IMR-90 (cell line): ENCODE results near the gene GGTLC2. TPM values are rescaled to one million over a fixed set of nuclear protein-coding genes. Genes with fewer than 3 reads are reported as not detected.

Experiments
- ATAC-seq: fragments of 200-7000 bp; cut with Tn5 transposase; 2 replicates; pipeline ENCODE4 v1.9.1; 2020; ENCODE audit warnings: low read depth, mild to moderate bottlenecking, moderate library complexity
- BruUV-seq: library from RNA; stranded (reverse); fragments of 400-500 nt; replicated peaks from 2 replicates; lab custom pipeline; 2021; lab: Mats Ljungman, UMichigan
- CTCF ChIA-PET: fragments of 300-600 bp; formaldehyde crosslinking; extraction: SDS; loops from one replicate; lab custom pipeline; 2021; ENCODE audit warnings: antibody characterized with exemption; lab: Yijun Ruan, JAX
- POLR2A ChIA-PET: fragments of 300-600 bp; sonication (Branson Sonifier 250); formaldehyde crosslinking; loops from one replicate; lab custom pipeline; 2022; ENCODE audit warnings: antibody characterized with exemption; ENCODE audit not compliant: unreplicated experiment; lab: Charles Lee
- DNase-seq: peaks from one replicate; pipeline ENCODE4 v3.0.0; 2013
- H2AFZ ChIP-seq: replicated peaks from 2 replicates; pipeline ENCODE3; 2013; ENCODE audit warnings: low read length, mild to moderate bottlenecking; ENCODE audit not compliant: poor library complexity
- H2AK5ac ChIP-seq: 2 replicates; pipeline ENCODE4 v1.6.1; 2013; ENCODE audit warnings: low read depth, low read length, inconsistent platforms
- H2AK9ac ChIP-seq: replicated peaks from 2 replicates; pipeline ENCODE3; 2013; ENCODE audit warnings: mild to moderate bottlenecking, low read depth, low read length, moderate library complexity; ENCODE audit not compliant: poor library complexity
- H2BK120ac ChIP-seq: 2 replicates; pipeline ENCODE4 v1.6.1; 2013; ENCODE audit warnings: low read depth, low read length, inconsistent platforms
- H2BK15ac ChIP-seq: 3 replicates; pipeline ENCODE4 v1.6.1; 2013; ENCODE audit warnings: low read depth, low read length, inconsistent platforms
- H2BK20ac ChIP-seq: 2 replicates; pipeline ENCODE4 v1.6.1; 2013; ENCODE audit warnings: low read depth, mild to moderate bottlenecking, inconsistent platforms, low read length, moderate library complexity
- H2BK5ac ChIP-seq: 2 replicates; pipeline ENCODE4 v1.6.1; 2013; ENCODE audit warnings: mild to moderate bottlenecking, low read depth, low read length, inconsistent platforms; ENCODE audit not compliant: poor library complexity, severe bottlenecking
- H3K14ac ChIP-seq: replicated peaks from 2 replicates; pipeline ENCODE4 v1.6.1; 2013; ENCODE audit warnings: low read depth, low read length, inconsistent platforms
- H3K18ac ChIP-seq: 2 replicates; pipeline ENCODE4 v1.6.1; 2013; ENCODE audit warnings: low read depth, low read length, control low read depth
- H3K23ac ChIP-seq: 2 replicates; pipeline ENCODE4 v1.6.1; 2013; ENCODE audit warnings: low read depth, low read length, inconsistent platforms
- H3K27ac ChIP-seq: 2 replicates; pipeline ENCODE4 v1.5.1; 2013; ENCODE audit warnings: mild to moderate bottlenecking, control low read depth, low read length; ENCODE audit not compliant: insufficient read depth
- H3K27me3 ChIP-seq: 2 replicates; pipeline ENCODE4 v1.6.1; 2013; ENCODE audit warnings: low read length; ENCODE audit not compliant: control insufficient read depth, insufficient read depth
- H3K36me3 ChIP-seq: 2 replicates; pipeline ENCODE4 v1.6.1; 2013; ENCODE audit warnings: low read length, mixed read lengths; ENCODE audit not compliant: control insufficient read depth, insufficient read depth
- H3K4ac ChIP-seq: 2 replicates; pipeline ENCODE4 v1.6.1; 2013; ENCODE audit warnings: low read depth, low read length, inconsistent platforms
- H3K4me1 ChIP-seq: 2 replicates; pipeline ENCODE4 v1.6.1; 2013; ENCODE audit warnings: low read length, mixed read lengths; ENCODE audit not compliant: control insufficient read depth, insufficient read depth
- H3K4me2 ChIP-seq: 2 replicates; pipeline ENCODE4 v1.6.1; 2013; ENCODE audit warnings: low read depth, mild to moderate bottlenecking, control low read depth, low read length, moderate library complexity
- H3K4me3 ChIP-seq: 2 replicates; pipeline ENCODE4 v1.5.1; 2013; ENCODE audit warnings: low read depth, mild to moderate bottlenecking, control low read depth, low read length, moderate library complexity; ENCODE audit not compliant: insufficient read depth
- H3K56ac ChIP-seq: 2 replicates; pipeline ENCODE4 v1.6.1; 2013; ENCODE audit warnings: low read length, inconsistent platforms; ENCODE audit not compliant: insufficient read depth; ENCODE audit errors: extremely low read depth
- H3K79me1 ChIP-seq, 2 experiments: 2 replicates each; pipeline ENCODE4 v1.6.1; 2013; ENCODE audit warnings: low read length in 2 of 2, inconsistent platforms in 1 of 2, low read depth in 1 of 2
- H3K9ac ChIP-seq: 2 replicates; pipeline ENCODE4 v1.6.1; 2013; ENCODE audit warnings: low read depth, low read length, control low read depth
- H3K9me1 ChIP-seq: 2 replicates; pipeline ENCODE4 v1.6.1; 2013; ENCODE audit warnings: low read length, inconsistent platforms; ENCODE audit not compliant: insufficient read depth
- H3K9me3 ChIP-seq: 2 replicates; pipeline ENCODE4 v1.6.1; 2013; ENCODE audit warnings: low read length; ENCODE audit not compliant: control insufficient read depth, insufficient read depth
- H4K20me1 ChIP-seq: 2 replicates; pipeline ENCODE4 v1.6.1; 2013; ENCODE audit warnings: low read length, inconsistent platforms; ENCODE audit not compliant: insufficient read depth
- H4K5ac ChIP-seq: 2 replicates; pipeline ENCODE4 v1.6.1; 2013; ENCODE audit warnings: mild to moderate bottlenecking, low read depth, low read length, control low read depth
- H4K8ac ChIP-seq, 2 experiments: 2 replicates each; pipeline ENCODE4 v1.6.1; 2013; ENCODE audit warnings: low read depth in 2 of 2, low read length in 2 of 2, control low read depth in 1 of 2, inconsistent platforms in 1 of 2
- H4K91ac ChIP-seq: 2 replicates; pipeline ENCODE4 v1.6.1; 2013; ENCODE audit warnings: low read depth, low read length, inconsistent platforms; ENCODE audit not compliant: insufficient read depth
- BHLHE40 ChIP-seq: fragments of 150-350 bp; IDR thresholded peaks from 2 replicates; pipeline ENCODE4 v1.6.1; 2016; ENCODE audit warnings: mild to moderate bottlenecking, low read depth, low read length
- CEBPB ChIP-seq: IDR thresholded peaks from 2 replicates; pipeline ENCODE4 v1.6.1; 2012; ENCODE audit warnings: low read depth, low read length, improper control_type of control experiment
- CHD1 ChIP-seq: IDR thresholded peaks from 2 replicates; pipeline ENCODE4 v1.6.1; 2012; ENCODE audit warnings: low read depth, low read length, improper control_type of control experiment
- ELK1 ChIP-seq: fragments of 150-350 bp; IDR thresholded peaks from 2 replicates; pipeline ENCODE4 v1.6.1; 2016; ENCODE audit warnings: low read depth, mild to moderate bottlenecking, low read length, moderate library complexity, borderline replicate concordance
- FOS ChIP-seq: fragments of 150-350 bp; IDR thresholded peaks from 2 replicates; pipeline ENCODE4 v1.6.1; 2016; ENCODE audit warnings: low read depth, low read length
- MAFK ChIP-seq: IDR thresholded peaks from 2 replicates; pipeline ENCODE4 v1.6.1; 2012; ENCODE audit warnings: low read depth, low read length, improper control_type of control experiment
- MAZ ChIP-seq: IDR thresholded peaks from 2 replicates; pipeline ENCODE4 v1.6.1; 2012; ENCODE audit warnings: low read depth, mild to moderate bottlenecking, low read length, improper control_type of control experiment, moderate library complexity, borderline replicate concordance
- NFE2L2 ChIP-seq: fragments of 150-350 bp; IDR thresholded peaks from 2 replicates; pipeline ENCODE4 v1.6.1; 2016; ENCODE audit warnings: low read depth, mild to moderate bottlenecking, low read length
- POLR2A ChIP-seq: IDR thresholded peaks from 2 replicates; pipeline ENCODE4 v1.6.1; 2012; ENCODE audit warnings: mild to moderate bottlenecking, low read depth, low read length
- RAD21 ChIP-seq: IDR thresholded peaks from 2 replicates; pipeline ENCODE4 v1.6.1; 2012; ENCODE audit warnings: low read length, improper control_type of control experiment
- RFX5 ChIP-seq: IDR thresholded peaks from 2 replicates; pipeline ENCODE4 v1.8.0; 2012; ENCODE audit warnings: low read depth, mild to moderate bottlenecking, low read length, moderate library complexity
- SMC3 ChIP-seq: fragments of 150-350 bp; IDR thresholded peaks from 2 replicates; pipeline ENCODE4 v1.6.1; 2016; ENCODE audit warnings: low read depth, mild to moderate bottlenecking, antibody characterized with exemption, low read length, moderate library complexity
- WGBS, 2 experiments: methylation state at CpG; one replicate each; pipeline versions ENCODE4 v1.1.5 to v1.1.7; 2013; ENCODE audit warnings: missing lambda C conversion rate in 2 of 2; ENCODE audit not compliant: insufficient read length in 1 of 2; ENCODE audit errors: extremely low coverage in 2 of 2; 5-methylcytosine and 5-hydroxymethylcytosine counted together
- dilution Hi-C: fragments of 300-500 bp; cut with HindIII; formaldehyde crosslinking; loops from one replicate; pipeline ENCODE4 v1.14.3; 2018; ENCODE audit warnings: low sequenced_read_pairs; ENCODE audit not compliant: unreplicated experiment
- in situ Hi-C: fragments of 300-500 bp; cut with MboI; formaldehyde crosslinking; loops from 3 replicates; pipeline ENCODE4 v1.14.3; 2019; ENCODE audit warnings: low sequenced_read_pairs, inconsistent platforms, mixed read lengths
- intact Hi-C: fragments of 100-400 bp; cut with micrococcal nuclease; formaldehyde crosslinking; loops from 2 replicates; pipeline ENCODE4 v1.10.0; 2022
- polyA plus RNA-seq, 3 experiments: library from polyadenylated mRNA; depleted of rRNA; stranded (reverse); fragments of >200 nt; gene quantifications; 2 replicates each; pipeline ENCODE4 v1.2.3, GENCODE V29; 2012; ENCODE audit warnings: low replicate concordance in 1 of 3
- total RNA-seq: library from RNA; depleted of rRNA; stranded (reverse); fragments of >200 nt; gene quantifications from 2 replicates; pipeline ENCODE4 v1.2.3, GENCODE V29; 2012

Gene GGTLC2
- total and polyA plus RNA-seq, 2 of the 4 experiments (the other 2 are of a cell fraction), result 0.09 TPM; not detected in 1

- POLR2A ChIA-PET, result no interaction called here
- Histone ChIP-seq H2BK15ac (no peak overlapping the region), H2BK20ac (no peak overlapping the region), H3K9ac (no peak overlapping the region), H2AK5ac (no peak overlapping the region), H3K4me2 (no peak overlapping the region), H3K9me1 (no peaks in the 10 kb centered on the region; the same call in 1 of the 2 replicates), H2AFZ (no peak overlapping the region), H3K27me3 (no peaks in the 10 kb centered on the region; the same call in none of the 2 replicates), H3K79me1 (no peaks in the 10 kb centered on the region), H3K9me3 (no peaks in the 10 kb centered on the region), H2BK120ac (no peak overlapping the region), H3K36me3 (no peaks in the 10 kb centered on the region), H3K56ac (no peak overlapping the region), H4K8ac (no peak overlapping the region), H3K4me1 (peaks cover 5% of the 10 kb centered on the region), H3K18ac (no peak overlapping the region), H3K27ac (no peak overlapping the region), H3K4me3 (no peak overlapping the region), H2BK5ac (no peak overlapping the region), H2AK9ac (no peak overlapping the region), H4K20me1 (no peaks in the 10 kb centered on the region), H4K91ac (no peak overlapping the region), H3K23ac (no peak overlapping the region), H3K4ac (no peak overlapping the region), H3K14ac (no peak overlapping the region), H4K5ac (no peak overlapping the region)
- intact Hi-C loops (no loop called here), dilution Hi-C loops (no loop called here), in situ Hi-C loops (no loop called here)
- TF ChIP-seq RFX5 (no peak), ELK1 (no peak), POLR2A (no peak), NFE2L2 (no peak), CHD1 (no peak), SMC3 (no peak), BHLHE40 (no peak), MAFK (no peak), FOS (no peak), MAZ (no peak), RAD21 (no peak), CEBPB (no peak)
- ATAC-seq (no peak), DNase-seq (no peak)
- no TSS peak for BruUV-seq
- WGBS, 2 experiments, result 60% methylated on average over 1 of the region's 1 CpG; no CpG with 5 or more reads in 1 of the 2 experiments
- CTCF ChIA-PET, result interaction anchor here (0.6 to 1.0 kb wide), 2 partner anchors 28 to 51 kb away, joined by 3 read pairs; no protein-coding TSS in a partner anchor
These were observed 49.7 kb downstream of the GGTLC2 start for GRCh38 chr22:22694106-22694505.
